ENCODE results near the gene RETSAT.
"Not testable (repeated sequence)": the region's sequence is repeated elsewhere in the genome, so short reads cannot be mapped to it uniquely, and the experiment has no call there.

The RETSAT gene

GRCh38 chr2:85354286-85355072 lies at the start of gene RETSAT, which contains the start of gene ELMOD3:
TSS of gene RETSAT (minus strand) at chr2:85354528. CDS start at chr2:85354507, 21 bp downstream.
TSS of gene ELMOD3 (plus strand) at chr2:85354769. CDS start at chr2:85357199, 2,430 bp downstream.
- peak; percentile 94 for DNase-seq

GRCh38 chr2:85401844-85402243 lies 47.5 kb upstream of the RETSAT start:
- DNase-seq, result no peak

- no peak for DNase-seq
Observed at GRCh38 chr2:85401464-85401805, 47.1 kb upstream of the RETSAT start.

GRCh38 chr2:85400541-85401463 lies 46.5 kb upstream of the RETSAT start:
- no peak for DNase-seq

GRCh38 chr2:85400023-85400422 lies 45.7 kb upstream of the RETSAT start:
- no peak for DNase-seq

GRCh38 chr2:85399183-85399455 lies 44.8 kb upstream of the RETSAT start:
- DNase-seq, result no peak

- no peak for DNase-seq
Observed at GRCh38 chr2:85398426-85399182, 44.3 kb upstream of the RETSAT start.

- DNase-seq, result no peak
Observed at GRCh38 chr2:85397925-85398331, 43.6 kb upstream of the RETSAT start.

GRCh38 chr2:85396531-85397470 lies 42.5 kb upstream of the RETSAT start:
- no peak for DNase-seq

- DNase-seq, result no peak
Observed at GRCh38 chr2:85395912-85396475, 41.7 kb upstream of the RETSAT start.

GRCh38 chr2:85394976-85395375 lies 40.6 kb upstream of the RETSAT start:
- no peak for DNase-seq

GRCh38 chr2:85394261-85394681 lies 39.9 kb upstream of the RETSAT start:
- DNase-seq, result no peak

GRCh38 chr2:85393836-85394235 lies 39.5 kb upstream of the RETSAT start:
- no peak for DNase-seq

GRCh38 chr2:85390941-85391669 lies 36.8 kb upstream of the RETSAT start:
- DNase-seq, result peak; percentile 76

- DNase-seq, result no peak
Observed at GRCh38 chr2:85388878-85389538, 34.7 kb upstream of the RETSAT start.

- DNase-seq, result no peak
Observed at GRCh38 chr2:85387754-85388153, 33.4 kb upstream of the RETSAT start.

GRCh38 chr2:85385746-85386145 lies 31.4 kb upstream of the RETSAT start:
- no peak for DNase-seq

GRCh38 chr2:85383850-85384249 lies 29.5 kb upstream of the RETSAT start:
- no peak for DNase-seq

- not testable (repeated sequence) for DNase-seq
Observed at GRCh38 chr2:85383151-85383550, 28.8 kb upstream of the RETSAT start.

- DNase-seq, result no peak
Observed at GRCh38 chr2:85380048-85380447, 25.7 kb upstream of the RETSAT start.

- DNase-seq, result no peak
Observed at GRCh38 chr2:85378257-85378656, 23.9 kb upstream of the RETSAT start.

Measured in activated CD4-positive, alpha-beta T cell treated with anti-CD3 and anti-CD28 coated beads, Interleukin-2, amount 50 U/mL, for 1 hour (primary cell).